GM19023 (cell line): ENCODE data around the gene TLX2.
"Not testable (repeated sequence)": the region's sequence is repeated elsewhere in the genome, so short reads cannot be mapped to it uniquely, and the experiment has no call there.

ENCODE experiments used
- ATAC-seq: cut with Tn5 transposase; IDR thresholded peaks from one replicate; pipeline ENCODE4 v1.9.1; 2021; ENCODE audit warnings: mild to moderate bottlenecking, moderate library complexity; ENCODE audit not compliant: unreplicated experiment

Gene TLX2

GRCh38 chr2:74514368-74515270, at the start of gene TLX2:
Gene TLX2 (plus strand): TSS chr2:74514450. CDS start chr2:74514807, 357 bp downstream.
- ATAC-seq = no peak

- ATAC-seq = not testable (repeated sequence)
Observed at GRCh38 chr2:74470742-74471141, 43.5 kb upstream of the TLX2 start.

DNA sequence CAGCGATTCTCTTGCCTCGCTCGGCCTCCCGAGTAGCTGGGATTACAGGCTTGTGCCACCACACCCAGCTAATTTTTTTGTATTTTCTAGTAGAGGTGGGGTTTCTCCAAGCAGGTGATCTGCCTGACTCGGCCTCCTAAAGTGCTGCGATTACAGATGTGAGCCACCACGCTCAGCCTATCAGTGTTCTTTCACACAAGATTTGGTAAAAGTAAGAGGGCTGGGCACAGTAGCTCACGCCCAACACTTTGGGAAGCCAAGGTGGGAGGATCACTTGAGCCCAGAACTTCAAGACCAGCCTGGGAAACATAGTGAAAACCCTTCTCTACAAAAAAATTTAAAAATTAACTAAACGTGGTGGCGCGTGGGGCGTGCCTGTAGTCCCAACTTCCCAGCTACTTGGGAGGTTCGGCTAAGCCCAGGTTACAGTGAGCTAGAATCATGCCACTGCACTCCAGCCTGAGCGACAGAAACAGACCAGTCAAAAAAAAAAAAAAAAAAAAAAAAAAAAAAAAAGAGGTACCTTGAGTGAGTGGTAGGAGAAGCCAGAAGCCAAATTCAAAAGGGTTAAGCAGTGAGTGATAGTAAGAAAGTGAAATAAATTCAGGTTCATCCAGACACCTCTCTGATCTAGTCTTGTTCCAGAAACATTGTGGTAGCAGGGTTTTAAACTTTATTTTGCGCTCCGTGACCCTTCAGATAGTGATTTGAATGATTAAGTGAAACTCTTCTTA, 42.8 kb upstream of the TLX2 start:
- no peak for ATAC-seq

DNA sequence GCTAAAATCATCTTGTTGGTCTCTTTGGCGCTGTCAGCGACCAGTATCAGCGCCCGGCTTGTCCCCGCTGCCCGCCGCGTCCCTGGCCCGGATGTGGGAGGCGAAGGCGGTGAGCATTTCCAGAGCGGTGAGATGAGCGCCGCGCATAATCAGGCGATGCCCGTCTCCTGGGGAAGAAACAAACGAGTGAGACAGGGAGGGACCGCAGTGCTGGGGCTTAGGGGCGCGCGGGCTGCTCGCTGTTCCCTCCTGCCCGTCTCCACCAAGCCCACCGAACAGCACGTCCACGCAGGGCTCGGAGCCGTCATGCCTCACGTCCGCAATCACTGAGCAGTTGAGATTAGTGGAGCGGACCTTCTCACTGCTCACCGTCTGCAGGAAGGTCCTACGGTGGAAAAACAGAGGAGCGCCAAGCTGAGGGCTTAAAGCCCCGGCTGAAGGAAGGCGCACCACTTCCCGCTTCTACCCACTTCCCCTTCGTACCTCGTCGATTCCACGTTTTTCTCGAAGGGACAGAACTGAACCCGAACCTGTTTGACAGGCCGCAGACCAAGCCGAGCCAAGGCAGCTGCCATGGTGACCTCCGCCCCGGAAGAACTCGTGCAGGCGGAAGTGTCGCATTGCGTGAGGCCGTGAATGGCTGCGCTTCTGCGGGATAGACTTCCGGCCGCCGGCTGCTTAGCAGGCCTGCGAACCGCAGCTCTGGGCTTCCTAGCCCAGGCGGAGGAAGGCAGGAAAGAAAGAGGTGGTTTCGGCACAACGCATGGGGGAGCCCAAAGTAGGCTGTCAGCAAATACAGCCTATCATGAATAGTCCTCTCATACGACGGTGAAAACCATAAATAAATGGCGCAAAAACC, 41.9 kb upstream of the TLX2 start, which contains the start of gene MRPL53:
Gene MRPL53 (minus strand): TSS at position 595 of the 859 bp plus-strand sequence. CDS start 20 bp downstream, at position 575.
- peak; percentile 89 for ATAC-seq

- ATAC-seq = no peak
Observed at GRCh38 chr2:74472945-74473258, 41.3 kb upstream of the TLX2 start.

DNA sequence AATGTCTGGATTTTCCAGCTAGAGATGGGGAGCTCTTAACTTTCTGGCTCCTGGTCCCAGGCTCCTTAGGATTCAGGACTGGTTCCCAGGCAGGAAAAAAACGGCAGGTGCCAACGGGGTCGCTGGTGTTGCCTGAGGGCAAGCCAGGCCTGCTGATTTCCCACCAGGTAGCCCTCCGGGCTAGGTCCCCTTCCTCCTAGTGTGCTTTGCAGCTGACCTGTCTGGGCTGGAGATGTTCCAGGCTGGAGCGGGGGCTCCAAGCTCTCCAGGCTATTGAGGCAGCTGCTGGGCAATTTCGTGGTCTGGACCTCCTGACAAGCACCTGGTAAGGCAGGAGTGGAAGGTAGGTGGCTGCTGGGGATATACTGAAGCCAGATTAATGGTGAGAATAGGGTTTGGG, 39.8 kb upstream of the TLX2 start:
- no peak for ATAC-seq

DNA sequence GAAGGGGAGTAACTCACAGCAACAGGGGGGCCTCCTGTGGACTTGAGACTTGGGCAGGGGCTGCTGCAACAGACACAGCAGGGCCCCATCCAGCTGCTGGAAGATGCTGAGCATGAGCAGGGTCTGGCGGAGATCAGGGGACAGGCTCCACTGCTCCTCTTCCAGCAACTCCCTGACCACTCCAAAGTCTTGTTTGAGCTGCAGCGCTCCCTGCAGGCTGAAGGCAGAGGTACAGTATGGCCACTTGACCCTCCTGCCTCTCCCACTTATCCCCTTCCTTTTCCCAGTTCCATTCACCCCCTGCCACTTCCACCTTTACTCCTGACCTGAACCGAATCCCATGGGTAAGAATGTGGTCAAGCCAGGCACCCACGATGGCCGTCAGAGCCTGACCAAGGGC, 39.4 kb upstream of the TLX2 start:
- ATAC-seq = no peak

- ATAC-seq = no peak
Observed at GRCh38 chr2:74481431-74481830, 32.8 kb upstream of the TLX2 start.

GRCh38 chr2:74481961-74482800, 32.1 kb upstream of the TLX2 start:
- peak; percentile 41 for ATAC-seq

DNA sequence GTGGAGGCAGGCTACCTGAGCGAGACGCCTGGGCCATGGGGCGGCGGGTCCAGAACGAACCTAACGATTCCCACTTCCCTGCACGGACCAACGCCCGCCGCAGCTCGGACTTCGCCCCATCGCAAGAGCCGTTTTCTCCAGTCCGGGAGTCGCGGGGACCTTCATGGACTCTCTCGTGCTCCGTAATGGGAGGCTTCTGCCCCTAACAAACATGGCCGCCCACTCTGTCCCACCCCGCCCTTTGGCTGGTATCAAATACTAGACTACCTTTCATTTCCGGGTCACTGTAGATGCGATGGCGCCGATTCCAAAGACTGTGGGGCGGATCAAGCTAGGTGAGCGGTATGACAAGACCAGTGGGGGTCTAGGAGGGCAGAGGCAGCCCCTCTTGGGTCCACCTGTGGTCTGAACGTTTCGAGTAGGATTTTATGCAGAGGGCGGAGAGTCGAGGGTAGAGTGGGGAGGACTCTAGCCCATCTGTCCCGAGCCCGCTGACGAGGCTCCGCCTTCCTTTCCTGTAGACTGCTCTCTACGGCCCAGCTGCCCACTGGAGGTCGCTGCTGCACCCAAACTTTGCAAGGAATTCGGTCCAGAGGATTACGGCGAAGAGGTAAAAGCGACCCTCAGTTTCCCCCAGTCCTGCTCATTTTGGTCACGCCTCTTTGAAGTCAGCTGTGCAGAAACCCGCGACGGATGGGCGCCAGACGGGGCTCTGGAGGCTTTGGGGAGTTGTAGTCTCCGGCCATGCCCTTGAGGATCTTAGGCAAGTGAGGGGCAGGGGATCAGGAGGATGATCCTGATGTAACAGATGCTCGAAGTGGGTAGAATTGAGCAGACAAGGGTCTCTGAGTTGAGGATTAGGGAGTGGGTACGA, 31.2 kb upstream of the TLX2 start, which contains the start of the genes CCDC142 and TTC31:
Gene CCDC142 (minus strand): TSS at position 198 of the 874 bp plus-strand sequence. CDS start 161 bp downstream, at position 37.
Gene TTC31 (plus strand): TSS at position 281 of the 874 bp plus-strand sequence. CDS start 15 bp downstream, at position 296.
- ATAC-seq = peak; percentile 92

DNA sequence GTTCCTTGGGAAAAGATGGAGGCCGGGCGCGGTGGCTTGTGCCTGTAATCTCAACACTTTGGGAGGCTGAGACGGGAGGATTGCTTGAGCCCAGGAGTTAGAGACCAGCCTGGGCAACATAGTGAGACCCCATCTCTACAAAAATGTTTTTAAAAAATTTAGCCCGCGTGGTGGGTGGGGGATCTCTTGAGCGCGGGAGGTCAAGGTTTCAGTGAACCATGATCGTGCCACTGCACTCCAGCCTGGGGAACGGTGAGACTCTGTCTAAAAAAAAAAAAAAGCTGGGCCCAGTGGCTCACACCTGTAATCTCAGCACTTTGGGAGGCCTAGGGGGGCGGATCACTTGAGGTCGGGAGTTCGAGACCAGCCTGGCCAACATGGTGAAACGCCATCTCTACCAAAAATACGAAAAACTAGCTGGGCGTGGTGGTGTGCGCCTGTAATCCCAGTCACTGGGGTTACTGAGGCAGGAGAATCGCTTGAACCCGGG, 30.5 kb upstream of the TLX2 start:
- not testable (repeated sequence) for ATAC-seq

DNA sequence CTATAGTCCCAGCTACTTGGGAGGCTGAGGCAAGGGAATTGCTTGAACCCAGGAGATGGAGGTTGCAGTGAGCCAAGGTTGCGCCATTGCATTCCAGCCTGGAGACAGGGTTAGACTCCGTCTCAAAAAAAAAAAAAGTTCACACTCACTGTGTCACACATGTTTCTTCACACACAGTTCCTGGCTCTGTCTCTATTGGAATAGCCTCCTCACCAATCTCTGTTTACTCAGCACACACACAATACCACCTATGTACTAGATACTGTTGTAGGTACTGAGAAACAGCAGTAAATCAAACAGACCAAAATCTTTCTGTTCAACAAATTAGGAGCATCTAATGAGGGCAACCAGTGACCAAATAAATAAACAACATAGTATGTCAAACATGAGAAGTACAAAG, 28.1 kb upstream of the TLX2 start:
- no peak for ATAC-seq

DNA sequence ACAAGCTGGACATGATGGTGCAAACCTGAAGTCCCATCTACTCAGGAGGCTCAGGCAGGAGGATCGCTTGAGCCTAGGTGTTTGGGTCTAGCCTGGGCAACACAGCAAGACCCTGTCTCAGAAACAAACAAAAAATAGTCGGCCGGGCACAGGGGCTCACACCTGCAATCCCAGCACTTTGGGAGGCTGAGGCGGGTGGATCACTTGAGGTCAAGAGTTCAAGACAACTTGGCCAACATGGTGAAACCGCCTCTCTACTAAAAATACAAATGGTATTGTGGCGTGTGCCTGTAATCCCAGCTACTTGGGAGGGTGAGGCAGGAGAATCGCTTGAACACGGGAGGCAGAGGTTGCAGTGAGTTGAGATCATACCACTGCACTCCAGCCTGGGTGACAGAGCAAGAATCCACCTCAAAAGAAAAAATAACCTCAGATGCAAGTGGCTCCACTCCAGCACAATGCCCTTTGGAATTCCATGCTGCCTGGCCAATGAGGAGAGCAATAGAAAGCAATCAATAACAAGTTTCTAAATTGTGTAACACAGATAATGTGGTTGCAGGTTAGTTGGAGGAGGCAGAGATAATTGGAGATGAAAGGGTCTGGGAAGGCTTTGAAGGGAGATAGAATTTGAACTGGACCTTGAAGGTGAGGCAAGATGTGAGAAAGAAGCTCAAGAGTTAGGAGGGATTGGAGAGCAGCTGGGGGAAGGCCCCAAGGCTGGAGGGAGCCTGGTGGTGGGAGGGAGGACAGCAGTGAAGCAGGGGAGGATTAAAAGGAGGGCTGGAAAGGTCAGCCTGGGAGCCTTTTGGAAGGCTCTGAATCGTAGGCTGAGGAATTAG, 25.4 kb upstream of the TLX2 start:
- ATAC-seq = no peak

- ATAC-seq = no peak
Observed at GRCh38 chr2:74489906-74490305, 24.3 kb upstream of the TLX2 start.

- ATAC-seq = no peak
Observed at GRCh38 chr2:74491648-74492544, 22.4 kb upstream of the TLX2 start.

GRCh38 chr2:74493546-74493945, 20.7 kb upstream of the TLX2 start:
- ATAC-seq = no peak

DNA sequence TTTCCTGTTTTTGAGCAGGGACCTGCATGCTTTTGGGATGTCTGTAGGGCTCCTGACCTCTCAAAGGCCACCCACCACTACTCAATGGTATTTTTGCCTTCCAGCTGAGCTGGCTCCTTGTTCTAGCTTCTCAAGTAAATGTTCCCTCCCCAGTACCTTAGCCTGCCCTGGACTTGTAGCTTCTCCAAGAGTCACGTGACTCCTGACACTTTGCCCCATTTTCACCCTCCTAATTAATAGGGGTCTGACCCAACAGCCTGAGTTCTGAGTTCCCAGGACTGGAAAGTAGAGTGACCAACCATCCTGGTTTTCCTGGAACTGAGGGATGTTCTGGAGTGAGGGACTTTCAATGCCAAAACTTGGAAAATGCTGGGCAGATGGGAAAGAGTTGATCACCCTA, 18.8 kb upstream of the TLX2 start:
- no peak for ATAC-seq
